A549 (cell line): Measurements from ENCODE around the gene HAO1. TPM values are rescaled to one million over a fixed set of nuclear protein-coding genes. Genes with fewer than 3 reads are reported as not detected.
A peak's percentile ranks its signal among the peaks of the same experiment; 100 is the strongest.

ENCODE experiments used
- ATAC-seq, 2 experiments: fragments of 200-7000 bp in 1 of 2; fragments of >200 bp in 1 of 2; cut with Nextera tagmentation in 1 of 2; cut with Tn5 transposase in 1 of 2; 3 replicates each; pipeline versions ENCODE4 v1.8.0 to v1.9.1; 2018 to 2020; ENCODE audit warnings: mild to moderate bottlenecking in 1 of 2, moderate library complexity in 1 of 2
- CTCF ChIA-PET: fragments of 300-600 bp; sonication (Branson Sonifier 250); formaldehyde crosslinking; extraction: SDS; loops from one replicate; lab custom pipeline; 2021; ENCODE audit warnings: antibody characterized with exemption, inconsistent platforms; lab: Yijun Ruan, JAX
- POLR2A ChIA-PET: fragments of 350-600 bp; formaldehyde crosslinking; extraction: SDS; loops from one replicate; lab custom pipeline; 2021; ENCODE audit warnings: antibody characterized with exemption, inconsistent platforms; lab: Yijun Ruan, JAX
- DNase-seq, 2 experiments: peaks; one replicate each; pipeline versions ENCODE4 v3.0.0 to v3.0.0-alpha.2; 2011 to 2016; ENCODE audit warnings: low read depth in 1 of 2, low spot score in 1 of 2
- FAIRE-seq: peaks from 2 replicates; lab custom pipeline; 2011; peaks lifted over from hg19 to GRCh38; lab: Jason Lieb, UNC
- H3K27ac ChIP-seq, 2 experiments: fragments of >200 bp; sonication (Bioruptor Twin); formaldehyde crosslinking; 3 replicates each; pipeline ENCODE4 v1.5.1; 2016 to 2017
- H3K4me1 ChIP-seq: fragments of >200 bp; sonication (Bioruptor Twin); formaldehyde crosslinking; 3 replicates; pipeline ENCODE4 v1.6.1; 2016
- H3K4me2 ChIP-seq: fragments of >200 bp; sonication (Bioruptor Twin); formaldehyde crosslinking; 3 replicates; pipeline ENCODE4 v1.6.1; 2016
- H3K4me3 ChIP-seq: fragments of >200 bp; sonication (Bioruptor Twin); formaldehyde crosslinking; 3 replicates; pipeline ENCODE4 v1.5.1; 2016
- H3K9me3 ChIP-seq: fragments of >200 bp; sonication (Bioruptor Twin); formaldehyde crosslinking; 3 replicates; pipeline ENCODE4 v1.6.1; 2016
- ATOH8 ChIP-seq: fragments of 250-450 bp; sonication (Bioruptor Pico); IDR thresholded peaks from 2 replicates; pipeline ENCODE4 v1.5.0; 2020; ENCODE audit warnings: low read depth, mild to moderate bottlenecking, moderate library complexity
- BHLHE40 ChIP-seq: IDR thresholded peaks from 2 replicates; pipeline ENCODE4 v1.6.1; 2012; ENCODE audit warnings: low read depth, low read length, inconsistent platforms
- CBX2 ChIP-seq: fragments of 200-600 bp; sonication (generic); IDR thresholded peaks from 2 replicates; pipeline ENCODE4 v1.6.1; 2016; ENCODE audit warnings: low read depth, mild to moderate bottlenecking, borderline replicate concordance
- CBX8 ChIP-seq: fragments of 200-600 bp; sonication (generic); IDR thresholded peaks from 2 replicates; pipeline ENCODE4 v1.6.1; 2016
- CEBPB ChIP-seq, 2 experiments: fragments of >200 bp in 1 of 2; sonication (Bioruptor Twin) in 1 of 2; formaldehyde crosslinking in 1 of 2; IDR thresholded peaks; 2 replicates each; pipeline ENCODE4 v1.6.1; 2012 to 2016
- E2F6 ChIP-seq: IDR thresholded peaks from 2 replicates; pipeline ENCODE4 v1.6.1; 2012; ENCODE audit warnings: low read depth, borderline replicate concordance
- EHF ChIP-seq: fragments of 250-450 bp; sonication (Bioruptor Pico); IDR thresholded peaks from 2 replicates; pipeline ENCODE4 v1.5.0; 2020; ENCODE audit warnings: mild to moderate bottlenecking
- EHMT2 ChIP-seq: fragments of 200-600 bp; sonication (generic); IDR thresholded peaks from 2 replicates; pipeline ENCODE4 v1.6.1; 2016; ENCODE audit warnings: antibody characterized with exemption, low read depth, mild to moderate bottlenecking, moderate library complexity
- EP300 ChIP-seq, 2 experiments: fragments of >200 bp; sonication (Bioruptor Twin); formaldehyde crosslinking; IDR thresholded peaks; 2 replicates in 1 of 2; 3 replicates in 1 of 2; pipeline ENCODE4 v1.6.1; 2016 to 2017
- FOSB ChIP-seq: fragments of 250-450 bp; sonication (Bioruptor Pico); IDR thresholded peaks from 2 replicates; pipeline ENCODE4 v1.5.0; 2020; ENCODE audit warnings: mild to moderate bottlenecking, moderate library complexity
- FOSL2 ChIP-seq, 2 experiments: fragments of 450-650 bp in 1 of 2; fragments of >200 bp in 1 of 2; sonication (Bioruptor Twin) in 1 of 2; formaldehyde crosslinking; IDR thresholded peaks; 2 replicates each; pipeline versions ENCODE4 v1.5.0 to v1.6.1; 2016 to 2020; ENCODE audit warnings: mild to moderate bottlenecking in 1 of 2, moderate library complexity in 1 of 2
- FOXS1 ChIP-seq: fragments of 250-450 bp; sonication (Bioruptor Pico); IDR thresholded peaks from 2 replicates; pipeline ENCODE4 v1.5.0; 2020; ENCODE audit warnings: mild to moderate bottlenecking, moderate library complexity
- GATA3 ChIP-seq: IDR thresholded peaks from 2 replicates; pipeline ENCODE4 v1.6.1; 2012; ENCODE audit warnings: borderline replicate concordance
- KDM1A ChIP-seq: fragments of 200-600 bp; sonication (generic); IDR thresholded peaks from 2 replicates; pipeline ENCODE4 v1.6.1; 2016; ENCODE audit warnings: low read depth, mild to moderate bottlenecking
- MAFK ChIP-seq: fragments of 450-650 bp; IDR thresholded peaks from 2 replicates; pipeline ENCODE4 v1.6.1; 2014; ENCODE audit not compliant: partially characterized antibody
- NR3C1 ChIP-seq: fragments of >200 bp; sonication (Bioruptor Twin); formaldehyde crosslinking; IDR thresholded peaks from 3 replicates; pipeline ENCODE4 v1.6.1; 2017
- ZNF302 ChIP-seq: fragments of 250-450 bp; sonication (Bioruptor Pico); IDR thresholded peaks from 2 replicates; pipeline ENCODE4 v1.9.0; 2021; ENCODE audit warnings: inconsistent platforms, mild to moderate bottlenecking, moderate library complexity
- WGBS: methylation state at CpG from one replicate; pipeline ENCODE4 v1.1.6; 2017; ENCODE audit errors: missing lambda C conversion rate; 5-methylcytosine and 5-hydroxymethylcytosine counted together
- polyA plus RNA-seq, 4 experiments: library from polyadenylated mRNA; depleted of rRNA in 3 of 4; stranded (reverse); fragments of >200 nt; fragmentation: RNase III in 1 of 4; extraction: RNeasy Plus Mini Kit Qiagen cat#74134 plus additional on column Dnase treatment in 1 of 4; gene quantifications; 2 replicates in 3 of 4; 3 replicates in 1 of 4; pipeline ENCODE4 v1.2.3, GENCODE V29; 2011 to 2017
- TF ChIP-seq, protein P1 (sequence below): fragments of 250-450 bp; sonication (Bioruptor Pico); IDR thresholded peaks from 2 replicates; pipeline ENCODE4 v1.5.0; 2021; ENCODE audit warnings: mild to moderate bottlenecking, moderate library complexity, borderline replicate concordance
- TF ChIP-seq, protein P2 (sequence below): fragments of 450-650 bp; IDR thresholded peaks from 2 replicates; pipeline ENCODE4 v1.6.1; 2014; ENCODE audit warnings: antibody characterized with exemption

Gene HAO1
- polyA plus RNA-seq, 2 of the 4 experiments (the other 2 are of a cell fraction) = 0.13 TPM; not detected in 1

- no peak for ATAC-seq
- no peak overlapping the region for H3K4me3 ChIP-seq
- H3K4me1 ChIP-seq = no peaks in the 10 kb centered on the region
- FAIRE-seq = no peak
- no peak for DNase-seq
- no peak overlapping the region for H3K27ac ChIP-seq
- peaks cover 6% of the 10 kb centered on the region; the same call in 2 of the 3 replicates for H3K9me3 ChIP-seq
- CTCF ChIA-PET = interaction anchor here (6.3 kb wide), 1 partner anchor 781 kb away, joined by 188 read pairs; no protein-coding TSS in a partner anchor
- WGBS = 39% methylated on average over 4 of the region's 4 CpGs
- POLR2A ChIA-PET = no interaction called here
- no peak for TF ChIP-seq EHMT2
- no peak for TF ChIP-seq E2F6
- TF ChIP-seq ZNF302 (CRISPR knock-in tag) = no peak
- TF ChIP-seq MAFK = peak; percentile 45
- TF ChIP-seq, protein P1, sequence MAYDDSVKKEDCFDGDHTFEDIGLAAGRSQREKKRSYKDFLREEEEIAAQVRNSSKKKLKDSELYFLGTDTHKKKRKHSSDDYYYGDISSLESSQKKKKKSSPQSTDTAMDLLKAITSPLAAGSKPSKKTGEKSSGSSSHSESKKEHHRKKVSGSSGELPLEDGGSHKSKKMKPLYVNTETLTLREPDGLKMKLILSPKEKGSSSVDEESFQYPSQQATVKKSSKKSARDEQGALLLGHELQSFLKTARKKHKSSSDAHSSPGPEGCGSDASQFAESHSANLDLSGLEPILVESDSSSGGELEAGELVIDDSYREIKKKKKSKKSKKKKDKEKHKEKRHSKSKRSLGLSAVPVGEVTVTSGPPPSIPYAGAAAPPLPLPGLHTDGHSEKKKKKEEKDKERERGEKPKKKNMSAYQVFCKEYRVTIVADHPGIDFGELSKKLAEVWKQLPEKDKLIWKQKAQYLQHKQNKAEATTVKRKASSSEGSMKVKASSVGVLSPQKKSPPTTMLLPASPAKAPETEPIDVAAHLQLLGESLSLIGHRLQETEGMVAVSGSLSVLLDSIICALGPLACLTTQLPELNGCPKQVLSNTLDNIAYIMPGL (CRISPR knock-in tag) = no peak
- H3K4me2 ChIP-seq = no peak overlapping the region
Measured at GRCh38 chr20:7939663-7940062, 595 bp downstream of the HAO1 start.

- ChIA-PET CTCF (interaction anchor here (1.0 to 6.3 kb wide), 8 partner anchors 9 to 790 kb away, joined by 3 to 188 read pairs (median 8); no protein-coding TSS in a partner anchor), POLR2A (no interaction called here)
Measured at GRCh38 chr20:7938058-7938457, 2.2 kb downstream of the HAO1 start.

DNA sequence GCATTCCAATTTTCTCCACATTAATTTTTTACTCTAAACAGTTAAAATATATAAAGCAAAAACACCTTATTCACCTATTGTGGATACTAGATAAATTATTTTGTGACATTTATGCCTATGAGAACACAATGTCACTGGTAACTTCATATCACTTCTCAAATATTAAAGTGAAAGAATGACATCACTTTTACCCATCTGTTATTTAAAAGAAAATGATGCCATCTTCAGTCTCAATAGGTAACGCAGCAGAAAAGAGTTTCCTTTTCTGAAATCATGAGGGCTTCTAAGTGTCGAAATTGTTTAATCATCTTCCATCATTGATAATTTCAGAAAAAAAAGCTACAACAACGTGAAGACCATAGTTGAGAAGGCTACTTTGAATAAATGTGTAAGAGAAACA is 2.9 kb downstream of the HAO1 start:
- H3K4me1 ChIP-seq = no peaks in the 10 kb centered on the region
- 51% methylated on average over 3 of the region's 3 CpGs for WGBS
- FAIRE-seq = peak; percentile 96

More at GRCh38 chr20:7938058-7938457, 2.2 kb downstream of the HAO1 start:
- no peak for ATAC-seq
- FAIRE-seq = no peak
- TF ChIP-seq EHF (CRISPR knock-in tag) (no peak), GATA3 (no peak), CEBPB (IDR thresholded peaks at IDR 0.05) (no peak), CBX8 (no peak), BHLHE40 (no peak), NR3C1 (no peak), EP300 (IDR thresholded peaks at IDR 0.05) (no peak), FOXS1 (CRISPR knock-in tag) (no peak), FOSB (CRISPR knock-in tag) (no peak), FOSL2 (IDR thresholded peaks at IDR 0.05) (no peak), FOSL2 (CRISPR knock-in tag; IDR thresholded peaks at IDR 0.05) (no peak), MAFK (no peak)
- TF ChIP-seq, protein P2, sequence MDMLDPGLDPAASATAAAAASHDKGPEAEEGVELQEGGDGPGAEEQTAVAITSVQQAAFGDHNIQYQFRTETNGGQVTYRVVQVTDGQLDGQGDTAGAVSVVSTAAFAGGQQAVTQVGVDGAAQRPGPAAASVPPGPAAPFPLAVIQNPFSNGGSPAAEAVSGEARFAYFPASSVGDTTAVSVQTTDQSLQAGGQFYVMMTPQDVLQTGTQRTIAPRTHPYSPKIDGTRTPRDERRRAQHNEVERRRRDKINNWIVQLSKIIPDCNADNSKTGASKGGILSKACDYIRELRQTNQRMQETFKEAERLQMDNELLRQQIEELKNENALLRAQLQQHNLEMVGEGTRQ = no peak
- Histone ChIP-seq H3K4me1 (no peaks in the 10 kb centered on the region), H3K27ac (no peak overlapping the region), H3K4me3 (no peak overlapping the region), H3K9me3 (peaks cover 6% of the 10 kb centered on the region; the same call in 2 of the 3 replicates), H3K4me2 (no peak overlapping the region)
- no peak for DNase-seq
- WGBS = 35% methylated on average over 2 of the region's 2 CpGs

More for the DNA sequence above, 2.9 kb downstream of the HAO1 start:
- no peak for TF ChIP-seq CBX2
- no peak for TF ChIP-seq KDM1A
- TF ChIP-seq ATOH8 = no peak
- no peak for TF ChIP-seq EP300 (IDR thresholded peaks at IDR 0.05)
- TF ChIP-seq ZNF302 (CRISPR knock-in tag) = no peak
- DNase-seq = no peak
- Histone ChIP-seq H3K27ac (no peak overlapping the region), H3K9me3 (peaks cover 6% of the 10 kb centered on the region; the same call in 2 of the 3 replicates), H3K4me2 (no peak overlapping the region), H3K4me3 (no peak overlapping the region)
- POLR2A ChIA-PET = no interaction called here
- ATAC-seq = no peak
- CTCF ChIA-PET = interaction anchor here (1.0 to 6.3 kb wide), 27 partner anchors 8 to 1127 kb away, joined by 3 to 188 read pairs (median 5); no protein-coding TSS in a partner anchor
